Effector memory CD4-positive, alpha-beta T cell (primary cell): ENCODE data around the gene LRCH3.

Experiments used
- DNase-seq, 3 donors: peaks; one replicate each; pipeline ENCODE4 v3.0.0-alpha.2; 2020
- H3K27ac ChIP-seq: 2 replicates; pipeline ENCODE4 v1.7.0; 2013; ENCODE audit warnings: mild to moderate bottlenecking, low read length, moderate library complexity; ENCODE audit not compliant: insufficient read depth, poor library complexity, severe bottlenecking
- H3K27me3 ChIP-seq: replicated peaks from 2 replicates; pipeline ENCODE4 v1.7.0; 2013; ENCODE audit warnings: mild to moderate bottlenecking, low read length; ENCODE audit not compliant: insufficient read depth, control insufficient read depth, poor library complexity, severe bottlenecking
- H3K36me3 ChIP-seq: 2 replicates; pipeline ENCODE4 v1.7.0; 2013; ENCODE audit warnings: mild to moderate bottlenecking, low read length, moderate library complexity; ENCODE audit not compliant: control insufficient read depth, insufficient read depth
- H3K4me1 ChIP-seq: 2 replicates; pipeline ENCODE4 v1.7.0; 2013; ENCODE audit warnings: low read length, mild to moderate bottlenecking; ENCODE audit not compliant: control insufficient read depth, insufficient read depth, poor library complexity, severe bottlenecking
- H3K4me3 ChIP-seq: 2 replicates; pipeline ENCODE4 v1.7.0; 2013; ENCODE audit warnings: low read length, low read depth, mild to moderate bottlenecking; ENCODE audit not compliant: insufficient read depth, poor library complexity, severe bottlenecking
- H3K9me3 ChIP-seq: 2 replicates; pipeline ENCODE4 v1.7.0; 2013; ENCODE audit warnings: mild to moderate bottlenecking, low read length, moderate library complexity; ENCODE audit not compliant: control insufficient read depth

The LRCH3 gene

GRCh38 chr3:197791892-197792647, 1.0 kb downstream of the LRCH3 start:
- peak; percentile 6 to 24 (median 6) for DNase-seq
- Histone ChIP-seq H3K4me1 (peaks cover 8% of the 10 kb centered on the region), H3K9me3 (no peaks in the 10 kb centered on the region), H3K4me3 (peak overlapping the region; percentile 98), H3K36me3 (no peaks in the 10 kb centered on the region), H3K27ac (peak overlapping the region; percentile 95), H3K27me3 (no peaks in the 10 kb centered on the region)

GRCh38 chr3:197793247-197793646, 2.2 kb downstream of the LRCH3 start:
- Histone ChIP-seq H3K4me3 (no peak overlapping the region), H3K27ac (no peak overlapping the region), H3K27me3 (no peaks in the 10 kb centered on the region), H3K4me1 (peaks cover 8% of the 10 kb centered on the region), H3K9me3 (no peaks in the 10 kb centered on the region), H3K36me3 (no peaks in the 10 kb centered on the region)
- no peak for DNase-seq

GRCh38 chr3:197794115-197794514, 3.1 kb downstream of the LRCH3 start:
- no peak for DNase-seq
- Histone ChIP-seq H3K4me3 (no peak overlapping the region), H3K27ac (no peak overlapping the region)

GRCh38 chr3:197795200-197795599, 4.1 kb downstream of the LRCH3 start:
- H3K27ac ChIP-seq, result no peak overlapping the region
- no peaks in the 10 kb centered on the region for H3K9me3 ChIP-seq
- no peaks in the 10 kb centered on the region for H3K36me3 ChIP-seq
- no peak overlapping the region for H3K4me3 ChIP-seq
- H3K27me3 ChIP-seq, result no peaks in the 10 kb centered on the region
- no peak for DNase-seq
- H3K4me1 ChIP-seq, result peaks cover 8% of the 10 kb centered on the region

More at GRCh38 chr3:197794115-197794514, 3.1 kb downstream of the LRCH3 start:
- Histone ChIP-seq H3K4me1 (peaks cover 8% of the 10 kb centered on the region), H3K9me3 (no peaks in the 10 kb centered on the region), H3K36me3 (no peaks in the 10 kb centered on the region), H3K27me3 (no peaks in the 10 kb centered on the region)

- DNase-seq, result no peak
- Histone ChIP-seq H3K9me3 (no peaks in the 10 kb centered on the region), H3K27ac (no peak overlapping the region), H3K27me3 (no peaks in the 10 kb centered on the region), H3K36me3 (no peaks in the 10 kb centered on the region), H3K4me3 (no peak overlapping the region), H3K4me1 (peaks cover 8% of the 10 kb centered on the region)
Observed at GRCh38 chr3:197796087-197796486, 5.0 kb downstream of the LRCH3 start.

GRCh38 chr3:197798863-197799262, 7.8 kb downstream of the LRCH3 start:
- DNase-seq, result no peak
- no peaks in the 10 kb centered on the region for H3K36me3 ChIP-seq
- H3K4me1 ChIP-seq, result peaks cover 8% of the 10 kb centered on the region
- H3K4me3 ChIP-seq, result no peak overlapping the region
- H3K9me3 ChIP-seq, result no peaks in the 10 kb centered on the region
- H3K27me3 ChIP-seq, result no peaks in the 10 kb centered on the region
- H3K27ac ChIP-seq, result no peak overlapping the region

- no peaks in the 10 kb centered on the region for H3K36me3 ChIP-seq
- no peak overlapping the region for H3K4me3 ChIP-seq
- DNase-seq, result no peak
- no peaks in the 10 kb centered on the region for H3K27me3 ChIP-seq
- no peak overlapping the region for H3K27ac ChIP-seq
- peaks cover 8% of the 10 kb centered on the region for H3K4me1 ChIP-seq
- H3K9me3 ChIP-seq, result no peaks in the 10 kb centered on the region
Observed at GRCh38 chr3:197800379-197800778, 9.3 kb downstream of the LRCH3 start.

GRCh38 chr3:197801891-197802778, 11.1 kb downstream of the LRCH3 start:
- Histone ChIP-seq H3K36me3 (no peaks in the 10 kb centered on the region), H3K27me3 (no peaks in the 10 kb centered on the region), H3K27ac (no peak overlapping the region), H3K4me3 (no peak overlapping the region), H3K4me1 (peaks cover 8% of the 10 kb centered on the region), H3K9me3 (no peaks in the 10 kb centered on the region)
- DNase-seq, result no peak

GRCh38 chr3:197802779-197803459, 11.9 kb downstream of the LRCH3 start:
- Histone ChIP-seq H3K4me3 (no peak overlapping the region), H3K27ac (no peak overlapping the region), H3K27me3 (no peaks in the 10 kb centered on the region), H3K4me1 (peaks cover 8% of the 10 kb centered on the region), H3K9me3 (no peaks in the 10 kb centered on the region), H3K36me3 (no peaks in the 10 kb centered on the region)
- DNase-seq, result no peak
